IMR-90 (cell line): ENCODE data around the gene BRD3. TPM values are rescaled to one million over a fixed set of nuclear protein-coding genes. Genes with fewer than 3 reads are reported as not detected.

Experiments
- ATAC-seq: fragments of 200-7000 bp; cut with Tn5 transposase; 2 replicates; pipeline ENCODE4 v1.9.1; 2020; ENCODE audit warnings: low read depth, mild to moderate bottlenecking, moderate library complexity
- BruUV-seq: library from RNA; stranded (reverse); fragments of 400-500 nt; replicated peaks from 2 replicates; lab custom pipeline; 2021; lab: Mats Ljungman, UMichigan
- CTCF ChIA-PET: fragments of 300-600 bp; formaldehyde crosslinking; extraction: SDS; loops from one replicate; lab custom pipeline; 2021; ENCODE audit warnings: antibody characterized with exemption; lab: Yijun Ruan, JAX
- POLR2A ChIA-PET: fragments of 300-600 bp; sonication (Branson Sonifier 250); formaldehyde crosslinking; loops from one replicate; lab custom pipeline; 2022; ENCODE audit warnings: antibody characterized with exemption; ENCODE audit not compliant: unreplicated experiment; lab: Charles Lee
- DNase-seq: peaks from one replicate; pipeline ENCODE4 v3.0.0; 2013
- H2AFZ ChIP-seq: replicated peaks from 2 replicates; pipeline ENCODE3; 2013; ENCODE audit warnings: low read length, mild to moderate bottlenecking; ENCODE audit not compliant: poor library complexity
- H2AK5ac ChIP-seq: 2 replicates; pipeline ENCODE4 v1.6.1; 2013; ENCODE audit warnings: low read depth, low read length, inconsistent platforms
- H2AK9ac ChIP-seq: replicated peaks from 2 replicates; pipeline ENCODE3; 2013; ENCODE audit warnings: mild to moderate bottlenecking, low read depth, low read length, moderate library complexity; ENCODE audit not compliant: poor library complexity
- H2BK120ac ChIP-seq: 2 replicates; pipeline ENCODE4 v1.6.1; 2013; ENCODE audit warnings: low read depth, low read length, inconsistent platforms
- H2BK15ac ChIP-seq: 3 replicates; pipeline ENCODE4 v1.6.1; 2013; ENCODE audit warnings: low read depth, low read length, inconsistent platforms
- H2BK20ac ChIP-seq: 2 replicates; pipeline ENCODE4 v1.6.1; 2013; ENCODE audit warnings: low read depth, mild to moderate bottlenecking, inconsistent platforms, low read length, moderate library complexity
- H2BK5ac ChIP-seq: 2 replicates; pipeline ENCODE4 v1.6.1; 2013; ENCODE audit warnings: mild to moderate bottlenecking, low read depth, low read length, inconsistent platforms; ENCODE audit not compliant: poor library complexity, severe bottlenecking
- H3K14ac ChIP-seq: replicated peaks from 2 replicates; pipeline ENCODE4 v1.6.1; 2013; ENCODE audit warnings: low read depth, low read length, inconsistent platforms
- H3K18ac ChIP-seq: 2 replicates; pipeline ENCODE4 v1.6.1; 2013; ENCODE audit warnings: low read depth, low read length, control low read depth
- H3K23ac ChIP-seq: 2 replicates; pipeline ENCODE4 v1.6.1; 2013; ENCODE audit warnings: low read depth, low read length, inconsistent platforms
- H3K27ac ChIP-seq: 2 replicates; pipeline ENCODE4 v1.5.1; 2013; ENCODE audit warnings: mild to moderate bottlenecking, control low read depth, low read length; ENCODE audit not compliant: insufficient read depth
- H3K27me3 ChIP-seq: 2 replicates; pipeline ENCODE4 v1.6.1; 2013; ENCODE audit warnings: low read length; ENCODE audit not compliant: control insufficient read depth, insufficient read depth
- H3K36me3 ChIP-seq: 2 replicates; pipeline ENCODE4 v1.6.1; 2013; ENCODE audit warnings: low read length, mixed read lengths; ENCODE audit not compliant: control insufficient read depth, insufficient read depth
- H3K4ac ChIP-seq: 2 replicates; pipeline ENCODE4 v1.6.1; 2013; ENCODE audit warnings: low read depth, low read length, inconsistent platforms
- H3K4me1 ChIP-seq: 2 replicates; pipeline ENCODE4 v1.6.1; 2013; ENCODE audit warnings: low read length, mixed read lengths; ENCODE audit not compliant: control insufficient read depth, insufficient read depth
- H3K4me2 ChIP-seq: 2 replicates; pipeline ENCODE4 v1.6.1; 2013; ENCODE audit warnings: low read depth, mild to moderate bottlenecking, control low read depth, low read length, moderate library complexity
- H3K4me3 ChIP-seq: 2 replicates; pipeline ENCODE4 v1.5.1; 2013; ENCODE audit warnings: low read depth, mild to moderate bottlenecking, control low read depth, low read length, moderate library complexity; ENCODE audit not compliant: insufficient read depth
- H3K56ac ChIP-seq: 2 replicates; pipeline ENCODE4 v1.6.1; 2013; ENCODE audit warnings: low read length, inconsistent platforms; ENCODE audit not compliant: insufficient read depth; ENCODE audit errors: extremely low read depth
- H3K79me1 ChIP-seq, 2 experiments: 2 replicates each; pipeline ENCODE4 v1.6.1; 2013; ENCODE audit warnings: low read length in 2 of 2, inconsistent platforms in 1 of 2, low read depth in 1 of 2
- H3K9ac ChIP-seq: 2 replicates; pipeline ENCODE4 v1.6.1; 2013; ENCODE audit warnings: low read depth, low read length, control low read depth
- H3K9me1 ChIP-seq: 2 replicates; pipeline ENCODE4 v1.6.1; 2013; ENCODE audit warnings: low read length, inconsistent platforms; ENCODE audit not compliant: insufficient read depth
- H3K9me3 ChIP-seq: 2 replicates; pipeline ENCODE4 v1.6.1; 2013; ENCODE audit warnings: low read length; ENCODE audit not compliant: control insufficient read depth, insufficient read depth
- H4K20me1 ChIP-seq: 2 replicates; pipeline ENCODE4 v1.6.1; 2013; ENCODE audit warnings: low read length, inconsistent platforms; ENCODE audit not compliant: insufficient read depth
- H4K5ac ChIP-seq: 2 replicates; pipeline ENCODE4 v1.6.1; 2013; ENCODE audit warnings: mild to moderate bottlenecking, low read depth, low read length, control low read depth
- H4K8ac ChIP-seq, 2 experiments: 2 replicates each; pipeline ENCODE4 v1.6.1; 2013; ENCODE audit warnings: low read depth in 2 of 2, low read length in 2 of 2, control low read depth in 1 of 2, inconsistent platforms in 1 of 2
- H4K91ac ChIP-seq: 2 replicates; pipeline ENCODE4 v1.6.1; 2013; ENCODE audit warnings: low read depth, low read length, inconsistent platforms; ENCODE audit not compliant: insufficient read depth
- BHLHE40 ChIP-seq: fragments of 150-350 bp; IDR thresholded peaks from 2 replicates; pipeline ENCODE4 v1.6.1; 2016; ENCODE audit warnings: mild to moderate bottlenecking, low read depth, low read length
- CEBPB ChIP-seq: IDR thresholded peaks from 2 replicates; pipeline ENCODE4 v1.6.1; 2012; ENCODE audit warnings: low read depth, low read length, improper control_type of control experiment
- FOS ChIP-seq: fragments of 150-350 bp; IDR thresholded peaks from 2 replicates; pipeline ENCODE4 v1.6.1; 2016; ENCODE audit warnings: low read depth, low read length
- MAFK ChIP-seq: IDR thresholded peaks from 2 replicates; pipeline ENCODE4 v1.6.1; 2012; ENCODE audit warnings: low read depth, low read length, improper control_type of control experiment
- MAZ ChIP-seq: IDR thresholded peaks from 2 replicates; pipeline ENCODE4 v1.6.1; 2012; ENCODE audit warnings: low read depth, mild to moderate bottlenecking, low read length, improper control_type of control experiment, moderate library complexity, borderline replicate concordance
- MXI1 ChIP-seq: IDR thresholded peaks from 2 replicates; pipeline ENCODE4 v1.6.1; 2012; ENCODE audit warnings: low read depth, mild to moderate bottlenecking, low read length, moderate library complexity, borderline replicate concordance
- NFE2L2 ChIP-seq: fragments of 150-350 bp; IDR thresholded peaks from 2 replicates; pipeline ENCODE4 v1.6.1; 2016; ENCODE audit warnings: low read depth, mild to moderate bottlenecking, low read length
- RAD21 ChIP-seq: IDR thresholded peaks from 2 replicates; pipeline ENCODE4 v1.6.1; 2012; ENCODE audit warnings: low read length, improper control_type of control experiment
- RCOR1 ChIP-seq: IDR thresholded peaks from 2 replicates; pipeline ENCODE4 v1.6.1; 2012; ENCODE audit warnings: mild to moderate bottlenecking, low read length, improper control_type of control experiment; ENCODE audit not compliant: insufficient replicate concordance
- WGBS, 2 experiments: methylation state at CpG; one replicate each; pipeline versions ENCODE4 v1.1.5 to v1.1.7; 2013; ENCODE audit warnings: missing lambda C conversion rate in 2 of 2; ENCODE audit not compliant: insufficient read length in 1 of 2; ENCODE audit errors: extremely low coverage in 2 of 2; 5-methylcytosine and 5-hydroxymethylcytosine counted together
- dilution Hi-C: fragments of 300-500 bp; cut with HindIII; formaldehyde crosslinking; loops from one replicate; pipeline ENCODE4 v1.14.3; 2018; ENCODE audit warnings: low sequenced_read_pairs; ENCODE audit not compliant: unreplicated experiment
- in situ Hi-C: fragments of 300-500 bp; cut with MboI; formaldehyde crosslinking; loops from 3 replicates; pipeline ENCODE4 v1.14.3; 2019; ENCODE audit warnings: low sequenced_read_pairs, inconsistent platforms, mixed read lengths
- intact Hi-C: fragments of 100-400 bp; cut with micrococcal nuclease; formaldehyde crosslinking; loops from 2 replicates; pipeline ENCODE4 v1.10.0; 2022
- polyA plus RNA-seq, 3 experiments: library from polyadenylated mRNA; depleted of rRNA; stranded (reverse); fragments of >200 nt; gene quantifications; 2 replicates each; pipeline ENCODE4 v1.2.3, GENCODE V29; 2012; ENCODE audit warnings: low replicate concordance in 1 of 3
- total RNA-seq: library from RNA; depleted of rRNA; stranded (reverse); fragments of >200 nt; gene quantifications from 2 replicates; pipeline ENCODE4 v1.2.3, GENCODE V29; 2012

BRD3 gene
- total and polyA plus RNA-seq, 2 of the 4 experiments (the other 2 are of a cell fraction), result 2.2 to 7.1 TPM

- H2BK20ac ChIP-seq, result no peak overlapping the region
- H4K20me1 ChIP-seq, result peaks cover 4% of the 10 kb centered on the region
- no peak overlapping the region for H3K14ac ChIP-seq
- H3K4me3 ChIP-seq, result no peak overlapping the region
- no peak for TF ChIP-seq FOS
- no peak for TF ChIP-seq RAD21
- TF ChIP-seq RCOR1, result no peak
- TF ChIP-seq MXI1, result no peak
- no peak for TF ChIP-seq BHLHE40
- no peak for TF ChIP-seq NFE2L2
- TF ChIP-seq CEBPB, result no peak
- TF ChIP-seq MAFK, result no peak
- no peak for TF ChIP-seq MAZ
- peaks cover 0 to 8% of the 10 kb centered on the region in 2 experiments; a peak in 1 of 4 replicates for H3K79me1 ChIP-seq
- H3K4me1 ChIP-seq, result no peaks in the 10 kb centered on the region
- no peak overlapping the region for H3K56ac ChIP-seq
- no peak overlapping the region for H4K8ac ChIP-seq
- no peak for ATAC-seq
- no peak overlapping the region for H3K4ac ChIP-seq
- no peak overlapping the region for H4K91ac ChIP-seq
- dilution Hi-C loops (no loop called here), in situ Hi-C loops (no loop called here), intact Hi-C loops (no loop called here)
- H3K23ac ChIP-seq, result no peak overlapping the region
- no peak overlapping the region for H2BK15ac ChIP-seq
- no peaks in the 10 kb centered on the region for H3K9me1 ChIP-seq
- H3K36me3 ChIP-seq, result peaks cover 62% of the 10 kb centered on the region
- H2AFZ ChIP-seq, result no peak overlapping the region
- no peak overlapping the region for H3K18ac ChIP-seq
- ChIA-PET POLR2A (no interaction called here), CTCF (no interaction called here)
- no peaks in the 10 kb centered on the region for H3K27me3 ChIP-seq
- WGBS, 2 experiments, result 95% methylated on average over 12 of the region's 16 CpGs; no CpG with 5 or more reads in 1 of the 2 experiments
- no peaks in the 10 kb centered on the region for H3K9me3 ChIP-seq
- no peak overlapping the region for H3K27ac ChIP-seq
- H2BK5ac ChIP-seq, result no peak overlapping the region
- DNase-seq, result no peak
- H3K9ac ChIP-seq, result no peak overlapping the region
- H3K4me2 ChIP-seq, result no peak overlapping the region
- H4K5ac ChIP-seq, result no peak overlapping the region
- H2AK5ac ChIP-seq, result no peak overlapping the region
- no TSS peak for BruUV-seq
- no peak overlapping the region for H2AK9ac ChIP-seq
- no peak overlapping the region for H2BK120ac ChIP-seq
Measured at GRCh38 chr9:134036130-134036529, 31.7 kb downstream of the BRD3 start.
